Vagina (tissue), 2 donors: Measurements from ENCODE around the gene ZBTB16. TPM values are rescaled to one million over a fixed set of nuclear protein-coding genes. Genes with fewer than 3 reads are reported as not detected.

Experiments used
- DNase-seq, 2 donors: peaks; one replicate each; pipeline ENCODE4 v3.0.0-alpha.2; 2017; ENCODE audit errors: extremely low spot score in 2 of 2
- H3K27ac ChIP-seq: fragments of 200-600 bp; sonication (generic); one replicate; pipeline ENCODE4 v1.5.1; 2019
- H3K27me3 ChIP-seq: fragments of 200-600 bp; sonication (generic); one replicate; pipeline ENCODE4 v1.5.1; 2019
- H3K36me3 ChIP-seq, 2 donors: fragments of 200-600 bp; sonication (generic); one replicate each; pipeline ENCODE4 v1.5.1; 2017 to 2019
- H3K4me1 ChIP-seq: fragments of 200-600 bp; sonication (generic); one replicate; pipeline ENCODE4 v1.5.1; 2019
- H3K4me3 ChIP-seq, 2 donors: fragments of 200-600 bp; sonication (generic); 1 replicate in 1 of 2; 2 replicates in 1 of 2; pipeline ENCODE4 v1.5.1; 2016 to 2019
- H3K9me3 ChIP-seq: fragments of 200-600 bp; sonication (generic); one replicate; pipeline ENCODE4 v1.5.1; 2019
- POLR2A ChIP-seq, 2 donors: fragments of 450-650 bp; IDR thresholded peaks; one replicate each; pipeline ENCODE4 v1.6.1; 2017; ENCODE audit warnings: antibody characterized with exemption in 2 of 2, mild to moderate bottlenecking in 2 of 2, moderate library complexity in 2 of 2
- POLR2AphosphoS5 ChIP-seq, 2 donors: sonication (generic); formaldehyde crosslinking; IDR thresholded peaks; one replicate each; pipeline ENCODE4 v1.9.0; 2017; ENCODE audit warnings: antibody characterized with exemption in 2 of 2, mild to moderate bottlenecking in 2 of 2, low read depth in 1 of 2; ENCODE audit not compliant: insufficient read depth in 1 of 2
- intact Hi-C: fragments of 100-400 bp; cut with DNase I; formaldehyde crosslinking; loops from one replicate; pipeline ENCODE4 v1.15.1; 2023
- total RNA-seq: library from RNA; depleted of rRNA; stranded (reverse); fragments of >200 nt; gene quantifications from one replicate; pipeline ENCODE4 v1.2.3, GENCODE V29; 2016
- TF ChIP-seq, protein P1 (sequence below), 3 experiments: fragments of 450-650 bp in 2 of 3; fragments of 200-600 bp in 1 of 3; sonication (generic) in 1 of 3; IDR thresholded peaks; one replicate each; pipeline ENCODE4 v1.5.1; 2017 to 2019; ENCODE audit warnings: antibody characterized with exemption in 3 of 3, mild to moderate bottlenecking in 2 of 3, moderate library complexity in 2 of 3

ZBTB16 gene
- total RNA-seq, 1 donor from 2014 or later, result 243 TPM

DNA sequence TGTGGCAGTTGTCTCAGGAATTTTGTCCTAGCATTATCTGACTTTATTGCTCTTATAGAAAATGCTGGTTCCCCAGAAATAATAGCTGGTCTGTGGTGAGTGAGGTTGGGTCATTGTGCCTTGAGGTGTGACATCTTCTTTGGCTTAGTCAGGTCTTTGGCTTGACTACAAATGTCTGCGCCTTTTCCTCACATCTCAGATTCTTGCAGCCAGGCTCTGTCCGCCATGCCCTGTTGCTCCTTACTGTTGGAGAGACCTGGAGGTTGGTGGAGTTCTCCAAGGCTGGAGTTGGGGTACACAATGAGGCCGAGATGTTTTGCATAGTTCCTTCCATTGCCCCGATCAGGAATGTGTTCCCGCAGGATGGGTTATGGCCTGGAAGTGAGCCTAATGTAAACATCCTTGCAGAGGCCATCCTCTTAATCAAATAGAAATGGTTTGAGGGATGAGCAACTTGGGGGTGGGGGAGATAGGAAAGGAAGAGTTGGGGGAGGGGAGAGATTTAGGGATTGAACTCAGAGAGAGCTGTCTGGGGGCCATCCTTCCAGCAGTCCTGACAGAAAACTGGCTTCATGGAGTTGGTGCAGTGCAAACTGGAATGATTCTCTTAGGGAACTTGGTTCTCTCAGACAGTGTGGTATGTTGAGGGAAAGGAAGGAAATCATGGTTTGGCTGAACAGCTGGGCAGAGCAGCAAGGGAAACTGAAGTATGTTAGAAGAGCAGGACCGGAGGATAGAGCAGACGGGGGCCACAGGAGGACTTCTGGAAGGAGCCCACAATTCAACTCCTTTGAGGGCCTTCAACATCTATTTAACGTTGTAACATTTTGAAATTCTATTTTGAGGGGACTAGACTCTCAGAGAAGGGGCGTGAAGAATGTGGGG is 49.9 kb downstream of the ZBTB16 start:
- TF ChIP-seq POLR2A (IDR thresholded peaks at IDR 0.05), result no peak
- TF ChIP-seq, protein P1, sequence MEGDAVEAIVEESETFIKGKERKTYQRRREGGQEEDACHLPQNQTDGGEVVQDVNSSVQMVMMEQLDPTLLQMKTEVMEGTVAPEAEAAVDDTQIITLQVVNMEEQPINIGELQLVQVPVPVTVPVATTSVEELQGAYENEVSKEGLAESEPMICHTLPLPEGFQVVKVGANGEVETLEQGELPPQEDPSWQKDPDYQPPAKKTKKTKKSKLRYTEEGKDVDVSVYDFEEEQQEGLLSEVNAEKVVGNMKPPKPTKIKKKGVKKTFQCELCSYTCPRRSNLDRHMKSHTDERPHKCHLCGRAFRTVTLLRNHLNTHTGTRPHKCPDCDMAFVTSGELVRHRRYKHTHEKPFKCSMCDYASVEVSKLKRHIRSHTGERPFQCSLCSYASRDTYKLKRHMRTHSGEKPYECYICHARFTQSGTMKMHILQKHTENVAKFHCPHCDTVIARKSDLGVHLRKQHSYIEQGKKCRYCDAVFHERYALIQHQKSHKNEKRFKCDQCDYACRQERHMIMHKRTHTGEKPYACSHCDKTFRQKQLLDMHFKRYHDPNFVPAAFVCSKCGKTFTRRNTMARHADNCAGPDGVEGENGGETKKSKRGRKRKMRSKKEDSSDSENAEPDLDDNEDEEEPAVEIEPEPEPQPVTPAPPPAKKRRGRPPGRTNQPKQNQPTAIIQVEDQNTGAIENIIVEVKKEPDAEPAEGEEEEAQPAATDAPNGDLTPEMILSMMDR (IDR thresholded peaks at IDR 0.05), result no peak
- H3K36me3 ChIP-seq, result peaks cover 0 to 14% of the 10 kb centered on the region in 2 donors
- no peak for DNase-seq
- intact Hi-C loops, result no loop called here
- H3K9me3 ChIP-seq, result no peaks in the 10 kb centered on the region
- no peak overlapping the region for H3K4me3 ChIP-seq
- no peaks in the 10 kb centered on the region for H3K27me3 ChIP-seq
- H3K4me1 ChIP-seq, result peaks cover 87% of the 10 kb centered on the region
- H3K27ac ChIP-seq, result peak overlapping the region; percentile 53

DNA sequence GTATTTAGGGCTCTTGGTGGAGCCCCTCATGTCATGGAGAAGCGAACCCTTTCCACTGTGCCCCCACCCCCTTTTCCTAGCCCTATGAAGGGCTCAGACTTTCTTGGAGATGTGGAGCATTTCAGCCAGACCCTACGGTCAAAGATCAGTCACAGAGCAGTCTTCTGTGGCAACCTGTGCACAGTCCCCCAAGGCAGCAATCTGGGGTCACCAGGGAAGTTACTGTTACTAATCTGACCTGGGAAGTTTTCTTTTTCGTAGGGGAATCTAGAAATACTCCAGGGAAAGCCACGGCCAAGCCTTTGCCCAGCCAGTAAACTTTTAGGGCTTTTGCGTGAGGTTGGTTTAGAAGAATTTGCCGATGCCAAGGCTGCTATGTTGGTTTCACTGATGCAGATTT is 50.6 kb downstream of the ZBTB16 start:
- no peak for DNase-seq
- peak overlapping the region; percentile 53 for H3K27ac ChIP-seq
- peaks cover 0 to 8% of the 10 kb centered on the region in 2 donors for H3K36me3 ChIP-seq
- no peaks in the 10 kb centered on the region for H3K27me3 ChIP-seq
- no peaks in the 10 kb centered on the region for H3K9me3 ChIP-seq
- TF ChIP-seq, protein P1 (IDR thresholded peaks at IDR 0.05), result no peak
- TF ChIP-seq POLR2AphosphoS5 (IDR thresholded peaks at IDR 0.05; ENCODE audit: insufficient read depth in 1 of 2, low read depth in 1 of 2), result no peak
- TF ChIP-seq POLR2A (IDR thresholded peaks at IDR 0.05), result no peak
- intact Hi-C loops, result no loop called here
- H3K4me1 ChIP-seq, result peaks cover 80% of the 10 kb centered on the region
- H3K4me3 ChIP-seq, result no peak overlapping the region

DNA sequence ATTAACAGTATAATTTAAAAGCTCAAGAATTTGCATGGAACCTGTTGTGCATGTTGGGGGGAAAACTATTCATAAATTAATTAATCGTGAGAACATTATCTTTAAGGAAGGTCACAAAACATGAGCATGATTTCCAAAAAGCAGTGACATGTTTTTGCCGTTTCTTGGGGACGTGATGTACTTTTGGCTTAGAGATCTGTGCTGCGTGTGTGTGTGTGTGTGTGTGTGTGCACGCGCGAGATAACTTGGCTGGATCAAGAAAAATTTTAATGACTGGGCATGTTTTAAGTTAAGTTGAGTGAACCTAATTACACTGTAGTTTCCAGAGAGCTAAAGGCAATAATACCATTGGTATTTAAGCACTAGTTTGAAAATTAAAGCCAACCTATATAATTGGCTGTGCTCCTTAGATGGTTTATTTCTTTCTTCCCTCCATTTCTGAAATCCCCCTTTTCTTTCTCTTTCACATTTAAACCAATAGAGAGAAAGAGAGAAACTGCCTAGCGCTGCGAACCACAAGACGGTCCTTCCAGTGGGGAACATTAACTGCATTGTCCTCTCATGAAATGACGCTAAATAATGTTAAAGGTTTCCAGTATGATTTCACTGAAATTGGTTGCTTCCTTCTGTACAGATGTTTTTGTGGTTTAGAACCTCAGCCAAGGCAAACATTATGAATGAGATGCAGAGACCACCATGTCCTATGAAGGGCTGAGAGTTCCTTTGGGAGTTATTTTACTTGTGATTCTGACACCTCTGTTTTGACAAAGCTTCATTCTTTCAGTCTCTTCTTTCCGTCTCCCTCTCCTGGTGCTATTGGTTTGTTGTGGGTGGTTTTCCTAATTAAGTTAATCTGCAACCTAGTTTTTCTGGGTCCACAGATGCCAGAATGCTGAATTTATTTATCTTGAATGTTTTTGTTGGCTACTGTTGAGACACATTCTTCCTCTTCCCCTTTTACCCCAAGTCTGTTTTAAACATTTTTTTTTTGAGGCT is 51.7 kb downstream of the ZBTB16 start:
- Histone ChIP-seq H3K9me3 (no peaks in the 10 kb centered on the region), H3K27ac (peak overlapping the region; percentile 53), H3K27me3 (no peaks in the 10 kb centered on the region), H3K36me3 (peaks cover 0 to 4% of the 10 kb centered on the region in 2 donors), H3K4me3 (no peak overlapping the region), H3K4me1 (peaks cover 69% of the 10 kb centered on the region)
- no peak for DNase-seq
- TF ChIP-seq POLR2AphosphoS5 (IDR thresholded peaks at IDR 0.05; ENCODE audit: insufficient read depth in 1 of 2, low read depth in 1 of 2), result peak in 1 of 2 donors; percentile 14
- TF ChIP-seq POLR2A (IDR thresholded peaks at IDR 0.05), result no peak
- intact Hi-C loops, result no loop called here

DNA sequence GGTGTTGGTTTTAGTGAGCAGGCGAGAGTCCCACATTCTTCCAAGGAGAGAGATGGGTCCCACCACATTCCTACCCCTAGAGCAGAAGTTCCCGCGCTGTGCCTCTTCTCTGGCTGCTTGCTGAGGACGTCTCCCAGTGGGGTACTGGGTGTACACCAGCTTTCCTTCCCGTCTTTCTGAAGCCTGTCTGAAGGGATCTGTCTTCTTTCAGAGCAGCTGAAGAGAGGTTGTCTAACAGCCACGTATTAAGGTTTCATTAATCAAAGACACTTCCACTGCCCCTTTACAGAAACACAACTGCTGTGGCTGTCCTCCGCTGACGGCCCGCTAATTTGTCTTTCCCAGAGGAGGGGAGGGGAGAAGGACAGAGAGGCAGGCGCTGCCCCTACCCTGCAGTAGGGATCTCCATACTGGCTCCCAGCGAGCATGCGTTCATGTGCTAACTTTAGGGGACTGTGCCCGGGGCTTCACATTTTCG is 56.0 kb downstream of the ZBTB16 start:
- Histone ChIP-seq H3K27ac (no peak overlapping the region), H3K36me3 (peaks cover 0 to 4% of the 10 kb centered on the region in 2 donors), H3K9me3 (no peaks in the 10 kb centered on the region), H3K4me3 (no peak overlapping the region), H3K27me3 (no peaks in the 10 kb centered on the region), H3K4me1 (peaks cover 48% of the 10 kb centered on the region)
- TF ChIP-seq, protein P1 (IDR thresholded peaks at IDR 0.05), result no peak
- TF ChIP-seq POLR2A (IDR thresholded peaks at IDR 0.05) (no peak), POLR2AphosphoS5 (IDR thresholded peaks at IDR 0.05; ENCODE audit: insufficient read depth in 1 of 2, low read depth in 1 of 2) (no peak)
- no peak for DNase-seq
- intact Hi-C loops, result no loop called here

DNA sequence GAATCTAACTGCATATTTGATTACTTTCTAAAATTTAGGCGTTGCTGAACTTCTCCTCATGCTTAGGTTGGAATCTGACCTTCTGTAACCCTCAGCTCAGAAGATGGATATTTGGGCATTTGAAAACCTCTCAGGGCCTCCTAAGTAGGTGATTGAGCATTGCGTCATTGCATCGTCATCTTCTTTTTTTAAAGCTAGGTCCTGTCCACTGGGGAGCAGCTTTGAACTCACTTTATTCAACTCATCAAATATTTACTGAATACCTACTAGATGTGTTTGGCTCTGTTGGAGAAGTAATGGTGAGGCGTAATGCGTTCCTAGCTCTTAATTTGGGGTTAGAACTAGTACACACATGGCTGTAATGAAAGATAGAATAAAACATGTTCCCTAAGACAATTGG is 56.8 kb downstream of the ZBTB16 start:
- Histone ChIP-seq H3K27ac (no peak overlapping the region), H3K27me3 (no peaks in the 10 kb centered on the region), H3K9me3 (no peaks in the 10 kb centered on the region), H3K4me3 (no peak overlapping the region), H3K36me3 (peaks cover 0 to 4% of the 10 kb centered on the region in 2 donors), H3K4me1 (peaks cover 48% of the 10 kb centered on the region)
- no peak for DNase-seq
- intact Hi-C loops, result no loop called here
- TF ChIP-seq, protein P1 (IDR thresholded peaks at IDR 0.05), result no peak
